Epithelial cell of prostate (primary cell): ENCODE measurements around the gene SIGLEC10.

Experiments used
- DNase-seq: peaks from one replicate; pipeline ENCODE4 v3.0.0-alpha.2; 2011; ENCODE audit warnings: low read depth, low spot score
- H3K27ac ChIP-seq: fragments of 450-650 bp; 2 replicates; pipeline ENCODE4 v1.5.1; 2017; ENCODE audit warnings: mild to moderate bottlenecking

SIGLEC10 gene

DNA sequence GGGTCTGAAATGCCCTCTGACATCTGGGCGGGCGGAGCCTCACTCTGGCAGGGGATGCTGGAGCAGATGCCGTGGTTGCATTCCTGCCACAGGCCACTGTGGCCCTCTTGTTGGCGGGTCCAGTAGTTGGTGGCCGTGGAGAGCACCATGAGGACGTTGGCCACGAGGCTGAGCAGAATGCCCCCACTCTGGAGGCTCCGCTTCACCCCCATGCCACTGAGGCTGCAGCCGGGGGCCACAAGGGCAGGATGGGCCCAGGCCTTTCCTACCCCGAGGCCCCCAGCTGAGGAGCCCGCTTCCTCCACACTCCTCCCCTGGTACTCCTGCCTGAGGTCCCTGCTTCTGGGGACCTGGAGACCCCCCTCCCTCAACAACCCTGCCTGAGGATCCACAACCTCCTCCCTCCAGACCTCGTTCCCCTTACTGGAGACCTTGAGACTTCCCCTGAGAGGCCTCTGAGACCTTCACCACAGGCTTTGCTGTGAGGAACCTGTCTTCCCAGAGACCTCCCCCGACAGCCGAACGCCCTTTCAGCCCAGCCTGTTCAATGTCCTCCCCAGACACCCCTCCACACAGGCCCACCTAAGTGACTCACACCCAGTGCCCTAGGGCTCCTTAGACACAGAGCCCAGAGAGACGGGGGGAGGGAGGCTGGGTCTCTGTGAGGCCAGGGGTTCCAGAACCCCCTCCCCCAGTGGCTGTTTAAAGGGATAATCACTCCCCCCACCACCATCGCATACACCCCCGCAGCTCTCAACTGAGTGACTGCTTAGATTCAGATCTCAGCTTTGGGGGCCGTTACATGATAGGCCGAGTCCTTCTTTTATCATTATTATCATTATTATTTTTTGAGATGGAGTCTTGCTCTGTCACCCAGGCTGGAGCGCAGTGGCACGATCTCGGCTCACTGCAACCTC, 48.8 kb downstream of the SIGLEC10 start, which contains the start of gene CLDND2:
Gene CLDND2 (minus strand): TSS at position 638 of the 917 bp plus-strand sequence. CDS start 426 bp downstream, at position 212.
- no peak for DNase-seq
- H3K27ac ChIP-seq, result peak within 1 kb of the TSS; percentile 74

DNA sequence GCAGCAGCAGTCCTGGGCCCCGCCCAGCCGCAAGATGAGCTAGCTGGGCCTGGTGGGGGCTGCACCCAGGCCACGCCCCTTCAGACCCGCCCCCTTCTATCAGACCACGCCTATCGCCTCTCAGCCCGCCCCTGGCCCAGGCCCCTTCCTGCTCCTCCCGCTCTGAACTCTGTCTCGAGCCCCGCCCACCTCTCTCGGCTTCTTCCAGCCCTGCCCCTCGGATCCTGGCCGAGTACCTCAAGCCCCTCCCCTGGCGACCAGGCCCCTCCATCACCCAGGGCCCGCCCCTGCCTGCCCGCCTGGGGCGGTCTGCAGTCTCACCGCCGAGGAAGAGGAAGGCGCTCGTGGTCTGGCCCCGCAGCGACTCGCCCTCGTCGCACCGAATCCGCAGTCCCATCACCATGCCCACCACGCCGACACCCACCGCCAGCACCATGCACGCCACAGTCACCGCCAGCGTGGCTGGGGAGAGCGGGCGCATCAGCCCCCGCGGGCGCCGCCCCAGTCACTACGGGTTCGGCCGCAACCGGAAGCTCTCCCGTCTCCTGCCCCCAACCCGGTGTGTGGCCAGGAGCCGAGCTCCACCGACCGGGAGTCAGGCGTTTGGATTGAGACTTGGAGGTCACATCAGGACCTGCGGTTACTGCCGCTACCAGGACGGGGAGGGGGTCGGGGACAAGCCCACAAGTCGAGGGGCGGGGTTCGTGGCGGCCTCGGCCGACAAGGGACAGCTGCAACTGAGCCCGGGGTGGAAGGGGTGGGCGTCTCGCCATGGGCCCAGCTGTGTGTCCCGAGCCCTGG, 49.7 kb downstream of the SIGLEC10 start:
- H3K27ac ChIP-seq, result peak overlapping the region; percentile 74
- DNase-seq, result peak; percentile 78

DNA sequence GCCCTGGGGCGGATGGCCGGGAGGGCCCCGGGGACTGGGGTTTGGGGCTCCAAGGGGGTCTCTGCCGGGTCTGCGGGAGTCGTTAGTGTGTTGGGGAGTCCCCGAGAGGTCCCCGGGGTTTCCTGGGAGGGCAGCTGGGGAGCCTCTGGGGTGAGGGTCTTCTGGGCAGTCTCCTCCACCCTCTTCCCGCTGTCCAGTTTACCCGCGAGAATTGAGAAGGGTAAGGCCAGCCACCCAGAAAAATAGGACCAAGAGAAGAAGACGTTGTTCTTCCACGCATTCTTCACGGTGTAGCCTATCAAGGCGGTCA, 50.2 kb downstream of the SIGLEC10 start:
- H3K27ac ChIP-seq, result peak overlapping the region; percentile 74
- no peak for DNase-seq

DNA sequence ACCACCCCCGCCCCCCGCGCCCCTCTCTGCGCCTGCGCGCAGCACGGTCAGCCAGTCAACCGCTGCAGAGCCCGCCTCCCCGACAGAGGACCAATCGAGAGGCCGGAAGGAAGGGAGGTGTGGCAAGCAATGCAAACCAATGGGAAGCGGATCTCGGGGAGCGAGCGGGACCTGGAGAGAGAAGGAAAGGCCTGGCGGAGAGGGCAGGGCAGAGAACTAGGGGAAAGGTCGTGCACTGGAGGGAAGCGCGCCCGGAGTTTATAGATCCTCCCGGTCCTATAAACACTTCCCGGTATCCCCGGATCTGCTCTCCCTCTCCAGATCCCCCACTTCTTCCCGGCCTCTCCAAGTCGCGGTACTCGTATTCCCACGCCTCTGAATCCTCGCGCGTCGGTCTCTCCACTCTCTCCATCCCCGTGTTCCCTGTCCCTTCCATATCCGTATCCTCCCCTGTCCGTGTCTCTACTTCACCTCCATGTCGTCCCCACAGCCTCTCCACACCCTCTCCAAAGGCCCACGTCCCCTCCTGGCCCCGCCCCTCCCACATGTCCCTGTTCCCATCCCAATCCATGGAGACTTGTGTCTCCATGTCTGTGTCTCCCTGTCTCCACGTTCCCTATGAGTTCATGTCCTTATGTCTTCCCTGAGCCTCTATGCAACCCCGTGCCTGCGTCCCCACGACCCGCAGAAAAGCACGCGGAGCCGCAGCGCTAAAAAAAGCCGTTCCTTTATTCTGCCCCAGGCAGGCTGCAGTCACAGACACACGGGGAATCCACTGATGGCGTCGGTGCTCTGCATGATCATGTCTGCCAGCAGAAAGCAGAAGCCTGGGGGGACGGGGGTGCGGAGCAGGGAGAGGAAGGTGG, 50.8 kb downstream of the SIGLEC10 start:
- DNase-seq, result peak; percentile 89
- H3K27ac ChIP-seq, result peak overlapping the region; percentile 74

DNA sequence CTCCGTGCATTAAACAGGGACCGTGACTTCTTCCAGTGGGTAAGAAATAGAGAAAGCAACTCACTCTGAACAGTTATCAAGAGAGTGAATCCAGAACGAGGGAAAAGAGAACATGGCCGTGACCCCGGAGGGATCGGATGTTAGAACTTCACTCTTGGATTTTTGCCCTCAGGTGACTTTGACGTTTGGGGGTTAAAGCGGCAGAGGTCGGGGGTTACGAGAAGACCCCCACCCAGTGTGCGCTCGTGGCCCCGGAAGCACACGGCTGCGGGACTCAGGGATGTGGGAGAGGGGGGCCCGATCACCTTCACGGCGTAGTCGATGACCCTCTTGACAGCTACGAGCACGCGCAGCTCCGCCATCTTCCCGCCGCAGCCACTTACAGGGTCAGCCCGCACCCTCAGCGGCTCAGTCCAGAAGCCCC, 51.5 kb downstream of the SIGLEC10 start, which contains the start of gene ETFB:
Gene ETFB (minus strand): TSS at position 424 of the 424 bp plus-strand sequence. CDS start 62 bp downstream, at position 362.
- no peak for DNase-seq

DNA sequence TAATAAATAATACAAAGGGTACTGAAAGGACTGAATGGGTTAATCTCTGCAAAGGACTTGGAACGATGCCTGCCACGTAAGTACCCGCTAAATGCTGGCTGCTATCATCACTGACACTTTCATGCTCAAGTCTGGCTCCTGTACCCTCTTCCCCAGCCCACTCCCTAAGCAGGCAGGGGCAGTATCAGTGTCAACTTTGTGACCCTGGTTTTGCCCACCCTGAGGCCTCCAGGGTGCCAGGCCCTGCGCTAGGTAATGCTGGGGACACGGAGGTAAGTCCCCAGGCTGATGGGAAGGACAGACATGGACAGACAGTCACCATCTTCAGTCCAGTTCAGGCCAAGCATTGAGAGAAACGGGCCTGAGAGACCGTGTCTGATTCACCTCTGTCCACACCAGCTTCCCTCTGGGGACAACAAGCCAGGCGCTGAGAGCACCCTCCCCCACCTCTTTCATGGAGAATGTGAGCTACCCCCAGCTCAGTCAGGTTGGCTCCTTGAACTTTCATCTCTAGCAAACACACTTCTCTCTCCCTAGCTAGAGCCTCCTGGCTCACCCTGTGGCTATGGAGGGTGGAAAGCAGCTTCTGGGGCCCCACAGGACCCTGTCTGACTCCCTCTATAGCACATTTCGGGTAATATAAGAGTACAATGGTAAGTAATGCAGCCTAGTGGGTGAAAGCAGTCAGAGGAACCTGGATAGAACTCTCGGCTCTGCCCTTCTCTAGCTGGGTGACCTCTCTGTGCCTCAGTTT, 52.1 kb downstream of the SIGLEC10 start:
- DNase-seq, result no peak
- H3K27ac ChIP-seq, result peak overlapping the region; percentile 74

More for the DNA sequence above, 51.5 kb downstream of the SIGLEC10 start, which contains the start of gene ETFB:
- peak within 1 kb of the TSS; percentile 74 for H3K27ac ChIP-seq

DNA sequence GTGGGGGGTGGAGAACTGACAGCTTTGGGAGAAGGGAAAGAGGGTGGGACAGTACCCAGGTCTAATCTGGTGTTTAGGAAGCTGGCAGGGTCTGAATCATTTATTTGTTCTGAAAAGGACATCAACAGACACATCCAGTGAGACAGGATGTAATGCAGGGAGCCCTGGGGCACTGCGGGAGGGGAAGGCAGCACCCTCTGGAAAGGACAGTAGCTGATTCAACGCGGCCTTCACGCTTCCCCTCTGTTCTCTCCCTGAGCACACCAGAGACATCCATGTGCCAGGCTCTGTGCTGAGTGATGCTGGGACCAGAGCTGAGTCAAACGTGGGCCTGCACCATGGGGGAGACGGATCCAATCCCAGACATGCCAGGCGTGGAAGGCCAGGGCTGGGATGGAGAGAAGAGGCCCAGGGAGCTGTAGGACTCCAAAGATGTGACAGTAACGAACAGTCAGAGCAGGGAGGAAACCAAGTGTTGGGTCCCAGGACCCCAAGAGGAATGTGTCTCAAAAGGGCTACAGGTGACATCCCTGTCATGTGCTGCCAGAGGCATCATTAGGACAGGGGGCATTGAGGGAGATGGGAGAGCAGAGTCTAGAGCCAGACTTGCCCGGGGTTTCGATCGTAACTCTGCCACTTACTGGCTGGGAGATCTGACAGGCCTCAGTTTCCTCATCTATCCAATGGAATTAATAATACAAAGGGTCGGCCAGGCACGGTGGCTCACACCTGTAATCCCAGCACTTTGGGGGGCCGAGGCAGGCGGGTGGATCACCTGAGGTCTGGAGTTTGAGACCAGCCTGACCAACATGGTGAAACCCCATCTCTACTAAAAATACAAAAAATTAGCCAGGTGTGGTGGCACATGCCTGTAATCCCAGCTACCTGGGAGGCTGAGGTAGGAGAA, 53.0 kb downstream of the SIGLEC10 start:
- peak overlapping the region; percentile 74 for H3K27ac ChIP-seq

DNA sequence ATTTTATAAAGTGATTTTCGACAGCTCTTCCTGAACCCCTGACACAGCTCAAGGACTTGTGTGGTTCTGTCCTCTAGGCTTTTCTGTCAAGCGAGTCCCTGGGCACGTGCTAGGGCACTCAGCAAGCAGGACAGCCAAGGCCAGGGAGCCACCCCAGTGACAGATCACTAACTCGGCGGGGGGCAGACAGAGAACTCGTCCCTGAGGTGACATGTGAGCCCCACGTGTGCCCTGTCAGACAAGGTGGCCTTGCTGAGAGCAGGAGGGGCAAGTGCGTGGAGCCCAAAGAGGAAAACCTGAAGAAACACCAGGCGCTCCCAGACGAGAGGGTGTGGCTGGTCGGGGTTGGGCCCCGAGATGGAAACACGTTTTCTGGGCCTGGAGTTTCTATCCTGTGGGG, 56.2 kb downstream of the SIGLEC10 start:
- no peak overlapping the region for H3K27ac ChIP-seq
- no peak for DNase-seq

More for the DNA sequence above, 53.0 kb downstream of the SIGLEC10 start:
- DNase-seq, result no peak
